ENCODE data around the gene CRMP1. TPM values are rescaled to one million over a fixed set of nuclear protein-coding genes. Genes with fewer than 3 reads are reported as not detected.

CRMP1 gene
- total RNA-seq, 1 donor from 2014 or later = 15.4 TPM

DNA sequence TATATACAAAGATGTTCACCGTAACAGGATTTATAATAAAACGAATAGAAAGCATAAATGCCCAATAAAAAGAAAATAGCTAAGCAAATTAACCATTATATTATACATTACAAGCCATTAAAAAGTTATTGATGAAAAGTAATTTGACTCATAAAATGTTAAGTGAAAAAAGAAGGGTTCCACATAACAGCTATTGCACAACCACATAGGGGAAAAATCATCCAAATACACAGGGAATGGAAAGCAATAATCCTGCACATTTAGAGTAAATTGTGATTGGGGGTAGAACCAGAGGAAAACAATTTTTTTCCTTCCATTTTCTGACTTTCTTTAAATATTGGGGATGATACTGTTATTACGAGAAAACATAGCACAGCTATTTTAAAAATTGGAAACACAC, 38.0 kb downstream of the CRMP1 start:
- TF ChIP-seq, protein P1, sequence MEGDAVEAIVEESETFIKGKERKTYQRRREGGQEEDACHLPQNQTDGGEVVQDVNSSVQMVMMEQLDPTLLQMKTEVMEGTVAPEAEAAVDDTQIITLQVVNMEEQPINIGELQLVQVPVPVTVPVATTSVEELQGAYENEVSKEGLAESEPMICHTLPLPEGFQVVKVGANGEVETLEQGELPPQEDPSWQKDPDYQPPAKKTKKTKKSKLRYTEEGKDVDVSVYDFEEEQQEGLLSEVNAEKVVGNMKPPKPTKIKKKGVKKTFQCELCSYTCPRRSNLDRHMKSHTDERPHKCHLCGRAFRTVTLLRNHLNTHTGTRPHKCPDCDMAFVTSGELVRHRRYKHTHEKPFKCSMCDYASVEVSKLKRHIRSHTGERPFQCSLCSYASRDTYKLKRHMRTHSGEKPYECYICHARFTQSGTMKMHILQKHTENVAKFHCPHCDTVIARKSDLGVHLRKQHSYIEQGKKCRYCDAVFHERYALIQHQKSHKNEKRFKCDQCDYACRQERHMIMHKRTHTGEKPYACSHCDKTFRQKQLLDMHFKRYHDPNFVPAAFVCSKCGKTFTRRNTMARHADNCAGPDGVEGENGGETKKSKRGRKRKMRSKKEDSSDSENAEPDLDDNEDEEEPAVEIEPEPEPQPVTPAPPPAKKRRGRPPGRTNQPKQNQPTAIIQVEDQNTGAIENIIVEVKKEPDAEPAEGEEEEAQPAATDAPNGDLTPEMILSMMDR (IDR thresholded peaks at IDR 0.05; ENCODE audit: insufficient read depth, low read length, poor library complexity, severe bottlenecking) = no peak
- H3K4me3 ChIP-seq (ENCODE audit: low read depth, low read length) = no peak overlapping the region
- H3K36me3 ChIP-seq (ENCODE audit: control insufficient read depth, insufficient read depth, low read length) = no peaks in the 10 kb centered on the region
- no peaks in the 10 kb centered on the region for H3K27me3 ChIP-seq (ENCODE audit: control insufficient read depth, insufficient read depth, low read length)
- no peak for DNase-seq (ENCODE audit: low read depth)

DNA sequence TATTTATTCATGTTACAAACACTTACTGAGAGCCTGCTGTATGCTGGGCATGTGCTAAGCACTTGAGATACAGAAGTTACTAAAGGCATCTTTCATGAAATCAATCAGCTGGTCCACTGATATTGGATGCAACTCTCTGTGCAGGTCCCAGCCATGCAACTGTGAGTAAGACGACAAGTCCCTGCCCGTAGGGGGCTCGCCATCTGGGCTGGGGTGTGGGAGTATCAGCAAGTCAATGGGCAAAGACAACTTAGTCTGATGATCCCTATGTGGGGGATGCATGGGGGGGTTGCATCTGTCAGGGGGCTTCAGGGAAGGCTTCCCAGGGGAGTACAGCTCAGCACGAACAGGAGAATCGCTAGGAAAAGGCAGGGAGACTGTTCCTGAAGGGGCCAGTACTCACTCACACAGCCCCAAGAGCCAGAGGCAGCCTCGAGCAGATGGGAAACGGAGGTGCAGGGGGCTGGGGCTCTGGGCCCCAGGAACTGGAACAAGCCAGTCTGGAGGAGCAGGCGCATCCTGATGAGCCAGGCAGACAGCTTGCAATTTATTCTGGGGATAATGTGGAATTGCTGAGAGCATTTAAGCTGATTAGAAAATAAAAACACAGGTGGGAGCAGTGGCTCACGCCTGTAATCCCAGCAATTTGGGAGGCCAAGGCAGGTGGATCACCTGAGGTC, 40.2 kb downstream of the CRMP1 start:
- H3K27me3 ChIP-seq (ENCODE audit: control insufficient read depth, insufficient read depth, low read length) = no peaks in the 10 kb centered on the region
- no peak for DNase-seq (ENCODE audit: low read depth)
- no peaks in the 10 kb centered on the region for H3K36me3 ChIP-seq (ENCODE audit: control insufficient read depth, insufficient read depth, low read length)
- no peak overlapping the region for H3K4me3 ChIP-seq (ENCODE audit: low read depth, low read length)
- TF ChIP-seq, protein P1 (IDR thresholded peaks at IDR 0.05; ENCODE audit: insufficient read depth, low read length, poor library complexity, severe bottlenecking) = no peak

DNA sequence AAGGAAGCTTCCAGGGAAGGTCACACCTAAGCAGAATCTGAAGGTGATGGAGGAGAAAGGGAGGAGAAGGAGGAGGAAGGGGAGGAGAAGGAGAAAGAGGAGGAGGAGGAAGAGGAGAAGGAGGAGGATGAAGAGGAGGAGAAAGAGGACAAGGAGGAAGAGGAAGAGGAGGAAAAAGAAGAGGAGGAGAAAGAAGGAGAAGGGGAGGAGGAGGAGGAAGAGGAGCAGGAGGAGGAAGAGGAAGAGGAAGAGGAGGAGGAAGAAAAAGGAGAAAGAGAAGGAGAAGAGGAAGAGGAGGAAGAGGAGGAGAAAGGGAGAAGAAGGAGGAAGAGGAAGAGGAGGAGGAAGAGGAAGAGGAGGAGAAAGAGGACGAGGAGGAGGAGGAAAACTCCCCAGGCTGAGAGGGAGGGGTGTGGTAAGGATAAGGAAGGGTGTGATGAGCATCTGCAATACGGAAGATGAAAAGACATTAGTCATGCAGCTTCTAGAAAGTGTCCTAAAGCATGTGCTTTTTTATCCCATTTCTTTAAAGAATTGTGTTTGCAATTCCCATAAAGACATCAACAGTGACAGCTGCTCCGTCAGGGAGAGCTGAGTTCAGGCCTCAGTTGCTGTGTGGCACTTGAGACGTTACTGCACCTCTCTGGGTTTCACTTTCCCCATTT, 41.1 kb downstream of the CRMP1 start:
- Histone ChIP-seq H3K27me3 (ENCODE audit: control insufficient read depth, insufficient read depth, low read length) (no peaks in the 10 kb centered on the region), H3K4me3 (ENCODE audit: low read depth, low read length) (no peak overlapping the region), H3K36me3 (ENCODE audit: control insufficient read depth, insufficient read depth, low read length) (no peaks in the 10 kb centered on the region)
- DNase-seq (ENCODE audit: low read depth) = no peak
- TF ChIP-seq, protein P1 (IDR thresholded peaks at IDR 0.05; ENCODE audit: insufficient read depth, low read length, poor library complexity, severe bottlenecking) = no peak

DNA sequence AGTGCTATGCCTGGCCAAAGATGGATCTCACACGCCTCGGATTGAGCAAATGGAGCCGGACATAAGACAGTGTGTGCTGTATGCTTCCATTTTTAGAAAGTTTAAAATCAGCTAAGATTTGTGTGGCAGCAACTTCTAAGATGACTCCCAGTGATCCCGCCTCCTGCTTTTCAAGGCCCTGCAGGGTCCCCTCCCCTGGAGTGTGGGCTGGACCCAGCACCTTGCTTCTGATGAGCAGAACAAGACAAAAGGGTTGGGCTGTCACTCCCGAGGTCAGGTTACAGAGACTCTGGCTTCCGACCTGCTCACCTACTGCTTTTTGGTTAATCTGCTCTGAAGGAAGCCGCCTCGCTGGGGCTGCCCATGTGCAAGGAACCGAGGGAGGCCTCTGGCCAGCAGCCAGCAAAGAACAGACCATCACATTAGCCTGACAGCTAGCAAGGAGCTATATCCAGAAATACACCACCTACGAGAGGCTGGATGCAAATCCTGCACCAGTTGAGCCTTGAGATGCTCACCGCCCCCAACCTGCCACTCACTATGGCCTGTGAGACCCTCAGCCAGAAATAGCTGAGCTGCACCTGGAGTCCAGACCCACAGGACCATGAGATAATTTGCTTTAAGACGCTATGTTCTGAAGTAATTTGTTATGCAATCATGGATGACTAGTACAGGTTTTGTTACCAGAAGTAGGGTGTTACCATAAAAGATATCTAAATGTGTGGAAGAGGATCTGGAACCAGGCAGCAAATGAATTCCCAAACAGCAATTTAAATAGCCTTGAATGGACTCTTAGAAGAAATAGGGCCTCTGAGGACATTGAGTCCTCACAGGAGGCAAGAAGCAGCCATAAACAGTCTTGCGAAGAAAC, 47.6 kb downstream of the CRMP1 start:
- no peak overlapping the region for H3K4me3 ChIP-seq (ENCODE audit: low read depth, low read length)
- TF ChIP-seq, protein P1 (IDR thresholded peaks at IDR 0.05; ENCODE audit: insufficient read depth, low read length, poor library complexity, severe bottlenecking) = no peak
- DNase-seq (ENCODE audit: low read depth) = no peak
- peaks cover 3% of the 10 kb centered on the region for H3K27me3 ChIP-seq (ENCODE audit: control insufficient read depth, insufficient read depth, low read length)
- no peaks in the 10 kb centered on the region for H3K36me3 ChIP-seq (ENCODE audit: control insufficient read depth, insufficient read depth, low read length)

DNA sequence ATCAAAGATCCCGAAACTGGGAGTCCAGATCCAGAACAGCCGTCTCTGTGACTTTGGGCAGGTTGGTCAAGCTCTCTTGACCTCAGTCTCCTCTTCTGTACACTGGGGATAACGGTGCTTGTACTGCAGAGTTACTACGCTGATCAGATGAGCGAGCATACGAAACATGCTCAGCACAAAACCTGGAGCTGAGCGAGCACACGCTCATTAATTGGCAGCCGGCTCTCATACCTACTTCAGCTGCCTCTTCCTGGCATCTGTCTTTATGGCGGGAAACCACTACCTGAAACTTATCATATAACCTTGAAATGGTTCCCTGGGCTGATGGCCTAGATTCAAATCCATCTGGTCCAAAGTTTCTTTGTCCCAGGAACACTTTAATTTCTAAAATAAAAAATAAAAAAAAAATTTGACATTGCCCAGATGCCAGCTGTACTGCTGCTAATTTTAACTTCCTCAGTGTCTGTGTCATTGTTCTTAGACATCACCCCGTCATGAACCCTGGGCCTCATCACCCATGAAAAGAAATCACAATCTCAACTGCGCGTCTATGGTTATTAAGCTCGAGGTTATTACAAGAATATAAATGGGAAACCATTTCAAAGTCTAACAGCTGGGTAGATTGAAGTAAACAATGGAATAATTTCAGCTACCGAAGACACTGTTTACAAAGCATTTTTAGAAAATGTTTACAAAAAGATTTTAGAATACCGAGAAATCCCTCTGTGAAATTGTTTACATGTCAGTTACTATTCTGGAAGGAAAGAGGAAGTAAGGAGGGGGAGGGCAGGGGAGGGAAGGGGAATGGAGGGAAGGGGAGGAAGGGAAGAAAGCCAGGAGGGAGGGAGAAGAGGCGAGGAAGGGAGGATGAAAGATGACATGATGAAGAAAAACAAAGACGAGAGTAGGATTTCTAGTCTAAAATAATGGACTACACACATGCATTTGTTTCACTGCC, 49.0 kb downstream of the CRMP1 start:
- no peak overlapping the region for H3K4me3 ChIP-seq (ENCODE audit: low read depth, low read length)
- TF ChIP-seq, protein P1 (IDR thresholded peaks at IDR 0.05; ENCODE audit: insufficient read depth, low read length, poor library complexity, severe bottlenecking) = no peak
- no peaks in the 10 kb centered on the region for H3K36me3 ChIP-seq (ENCODE audit: control insufficient read depth, insufficient read depth, low read length)
- DNase-seq (ENCODE audit: low read depth) = no peak
- peaks cover 3% of the 10 kb centered on the region for H3K27me3 ChIP-seq (ENCODE audit: control insufficient read depth, insufficient read depth, low read length)
